Fibroblast of lung (primary cell): ENCODE results near the gene MYO5B. TPM values are rescaled to one million over a fixed set of nuclear protein-coding genes. Genes with fewer than 3 reads are reported as not detected.

Experiments
- DNase-seq, 2 donors: peaks; one replicate each; pipeline versions ENCODE4 v3.0.0 to v3.0.0-alpha.2; 2010; ENCODE audit warnings: low read depth in 2 of 2
- H2AFZ ChIP-seq: 2 replicates; pipeline ENCODE4 v1.5.1; 2012; ENCODE audit warnings: low read length, control low read depth, inconsistent platforms
- H3K27ac ChIP-seq: 2 replicates; pipeline ENCODE4 v1.5.1; 2011; ENCODE audit warnings: low read length, control low read depth; ENCODE audit not compliant: insufficient read depth
- H3K27me3 ChIP-seq: 2 replicates; pipeline ENCODE4 v1.5.1; 2011; ENCODE audit warnings: mild to moderate bottlenecking, low read length; ENCODE audit not compliant: control insufficient read depth, insufficient read depth
- H3K36me3 ChIP-seq: 2 replicates; pipeline ENCODE4 v1.5.1; 2011; ENCODE audit warnings: low read length; ENCODE audit not compliant: control insufficient read depth, insufficient read depth
- H3K4me1 ChIP-seq: 2 replicates; pipeline ENCODE4 v1.5.1; 2011; ENCODE audit warnings: low read length; ENCODE audit not compliant: control insufficient read depth, insufficient read depth; ENCODE audit errors: extremely low read depth
- H3K4me2 ChIP-seq: 2 replicates; pipeline ENCODE4 v1.5.1; 2011; ENCODE audit warnings: low read length, control low read depth; ENCODE audit not compliant: insufficient read depth; ENCODE audit errors: extremely low read depth
- H3K4me3 ChIP-seq, 4 experiments: fragments of 200-600 bp in 1 of 4; sonication (generic) in 1 of 4; replicated peaks in 1 of 4; 2 replicates each; pipeline ENCODE4 v1.5.1; 2011 to 2016; ENCODE audit warnings: low read length in 4 of 4, low read depth in 3 of 4, mild to moderate bottlenecking in 3 of 4, control low read depth in 2 of 4, inconsistent platforms in 1 of 4, mixed read lengths in 1 of 4; ENCODE audit not compliant: insufficient read depth in 1 of 4; ENCODE audit errors: control extremely low read depth in 1 of 4
- H3K79me2 ChIP-seq: 2 replicates; pipeline ENCODE4 v1.5.1; 2012; ENCODE audit warnings: mild to moderate bottlenecking, low read length, inconsistent platforms; ENCODE audit not compliant: control insufficient read depth, insufficient read depth
- H3K9ac ChIP-seq: 2 replicates; pipeline ENCODE4 v1.5.1; 2011; ENCODE audit warnings: mild to moderate bottlenecking, low read length, control low read depth; ENCODE audit not compliant: insufficient read depth
- H3K9me3 ChIP-seq: 2 replicates; pipeline ENCODE4 v1.5.1; 2012; ENCODE audit warnings: low read depth, low read length; ENCODE audit not compliant: control insufficient read depth, insufficient read depth
- H4K20me1 ChIP-seq: 2 replicates; pipeline ENCODE4 v1.5.1; 2011; ENCODE audit warnings: low read length; ENCODE audit not compliant: control insufficient read depth, insufficient read depth; ENCODE audit errors: extremely low read depth
- EZH2 ChIP-seq: IDR thresholded peaks from 2 replicates; pipeline ENCODE4 v1.5.1; 2012; ENCODE audit warnings: low read length, control low read depth, mild to moderate bottlenecking; ENCODE audit errors: missing control alignments
- polyA plus RNA-seq, 2 donors: library from polyadenylated mRNA; depleted of rRNA in 1 of 2; stranded (reverse) in 1 of 2; unstranded in 1 of 2; fragments of >200 nt; gene quantifications; 2 replicates each; pipeline ENCODE4 v1.2.1, GENCODE V29; 2011 to 2012; ENCODE audit warnings: missing spikeins in 1 of 2
- total RNA-seq: library from RNA; depleted of rRNA; stranded (reverse); fragments of >200 nt; gene quantifications from 2 replicates; pipeline ENCODE4 v1.2.1, GENCODE V29; 2014
- TF ChIP-seq, protein P1 (sequence below), 2 donors: IDR thresholded peaks in 1 of 2; conservative IDR thresholded peaks in 1 of 2; 1 replicate in 1 of 2; 2 replicates in 1 of 2; pipeline ENCODE4 v1.5.1; 2011 to 2012; ENCODE audit warnings: low read length in 2 of 2, control low read depth in 1 of 2, inconsistent platforms in 1 of 2, low read depth in 1 of 2, mild to moderate bottlenecking in 1 of 2

Gene MYO5B
- total and polyA plus RNA-seq, 2 donors (not counting 1 experiment from before 2014, with no cell fraction given), result under 0.01 to 0.06 TPM

DNA sequence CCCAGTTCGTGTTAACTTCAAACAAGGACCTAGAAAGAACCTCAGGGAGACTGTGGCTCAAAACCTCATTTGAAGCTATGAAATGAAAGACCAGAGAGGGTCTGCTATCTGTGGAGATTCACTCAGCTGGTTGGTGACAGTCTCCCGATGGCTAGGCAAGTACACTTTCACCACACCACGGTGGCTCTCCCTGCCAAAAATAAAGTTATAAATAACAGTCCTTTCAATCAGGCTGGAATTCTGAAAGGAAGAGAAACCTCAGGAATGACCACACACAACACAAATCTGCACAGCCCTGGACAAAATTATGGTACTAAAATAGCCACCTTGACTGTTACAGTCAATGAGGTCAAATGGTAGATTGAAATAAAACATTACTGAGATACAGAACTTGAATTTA, 221.4 kb downstream of the MYO5B start:
- Histone ChIP-seq H3K36me3 (no peaks in the 10 kb centered on the region), H3K4me2 (no peak overlapping the region)
- TF ChIP-seq EZH2, result no peak
- TF ChIP-seq, protein P1, sequence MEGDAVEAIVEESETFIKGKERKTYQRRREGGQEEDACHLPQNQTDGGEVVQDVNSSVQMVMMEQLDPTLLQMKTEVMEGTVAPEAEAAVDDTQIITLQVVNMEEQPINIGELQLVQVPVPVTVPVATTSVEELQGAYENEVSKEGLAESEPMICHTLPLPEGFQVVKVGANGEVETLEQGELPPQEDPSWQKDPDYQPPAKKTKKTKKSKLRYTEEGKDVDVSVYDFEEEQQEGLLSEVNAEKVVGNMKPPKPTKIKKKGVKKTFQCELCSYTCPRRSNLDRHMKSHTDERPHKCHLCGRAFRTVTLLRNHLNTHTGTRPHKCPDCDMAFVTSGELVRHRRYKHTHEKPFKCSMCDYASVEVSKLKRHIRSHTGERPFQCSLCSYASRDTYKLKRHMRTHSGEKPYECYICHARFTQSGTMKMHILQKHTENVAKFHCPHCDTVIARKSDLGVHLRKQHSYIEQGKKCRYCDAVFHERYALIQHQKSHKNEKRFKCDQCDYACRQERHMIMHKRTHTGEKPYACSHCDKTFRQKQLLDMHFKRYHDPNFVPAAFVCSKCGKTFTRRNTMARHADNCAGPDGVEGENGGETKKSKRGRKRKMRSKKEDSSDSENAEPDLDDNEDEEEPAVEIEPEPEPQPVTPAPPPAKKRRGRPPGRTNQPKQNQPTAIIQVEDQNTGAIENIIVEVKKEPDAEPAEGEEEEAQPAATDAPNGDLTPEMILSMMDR (conservative IDR thresholded peaks at IDR 0.05 in 1 of 2, IDR thresholded peaks at IDR 0.05 in 1 of 2; ENCODE audit: low read depth in 1 of 2, low read length in 2 of 2), result no peak

DNA sequence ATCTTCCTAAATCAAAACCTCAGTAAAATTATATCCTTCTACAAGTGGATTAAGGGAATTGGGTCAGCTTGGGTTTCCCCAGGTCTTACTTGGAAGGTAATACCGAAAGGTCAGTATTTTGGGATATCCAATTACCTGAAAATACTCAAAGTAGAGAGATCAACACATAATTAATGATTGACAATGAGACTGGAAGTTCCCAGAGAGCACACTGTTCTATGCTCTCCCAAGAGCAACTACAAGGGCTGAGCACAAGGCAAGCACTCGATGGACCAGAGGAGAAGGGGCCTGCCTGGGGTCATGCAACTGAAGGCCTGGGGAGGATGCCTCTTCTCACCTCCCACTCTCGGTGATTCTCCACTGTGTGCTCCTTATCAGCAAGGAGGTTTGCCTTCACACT, 222.4 kb downstream of the MYO5B start:
- no peak overlapping the region for H2AFZ ChIP-seq
- no peak overlapping the region for H3K27ac ChIP-seq
- no peaks in the 10 kb centered on the region for H4K20me1 ChIP-seq
- H3K4me2 ChIP-seq, result no peak overlapping the region
- no peak overlapping the region for H3K9ac ChIP-seq
- no peak for DNase-seq
- H3K36me3 ChIP-seq, result no peaks in the 10 kb centered on the region
- no peaks in the 10 kb centered on the region for H3K79me2 ChIP-seq
- H3K4me3 ChIP-seq, result no peak overlapping the region
- no peaks in the 10 kb centered on the region for H3K9me3 ChIP-seq
- no peaks in the 10 kb centered on the region for H3K27me3 ChIP-seq
- H3K4me1 ChIP-seq, result no peaks in the 10 kb centered on the region
- no peak for TF ChIP-seq EZH2

More for the DNA sequence above, 221.4 kb downstream of the MYO5B start:
- H3K4me1 ChIP-seq, result no peaks in the 10 kb centered on the region
- H3K9ac ChIP-seq, result no peak overlapping the region
- no peaks in the 10 kb centered on the region for H3K79me2 ChIP-seq
- no peak overlapping the region for H2AFZ ChIP-seq
- no peak overlapping the region for H3K4me3 ChIP-seq
- H3K27ac ChIP-seq, result no peak overlapping the region
- H3K27me3 ChIP-seq, result no peaks in the 10 kb centered on the region
- H4K20me1 ChIP-seq, result no peaks in the 10 kb centered on the region
- H3K9me3 ChIP-seq, result no peaks in the 10 kb centered on the region
- DNase-seq, result no peak

DNA sequence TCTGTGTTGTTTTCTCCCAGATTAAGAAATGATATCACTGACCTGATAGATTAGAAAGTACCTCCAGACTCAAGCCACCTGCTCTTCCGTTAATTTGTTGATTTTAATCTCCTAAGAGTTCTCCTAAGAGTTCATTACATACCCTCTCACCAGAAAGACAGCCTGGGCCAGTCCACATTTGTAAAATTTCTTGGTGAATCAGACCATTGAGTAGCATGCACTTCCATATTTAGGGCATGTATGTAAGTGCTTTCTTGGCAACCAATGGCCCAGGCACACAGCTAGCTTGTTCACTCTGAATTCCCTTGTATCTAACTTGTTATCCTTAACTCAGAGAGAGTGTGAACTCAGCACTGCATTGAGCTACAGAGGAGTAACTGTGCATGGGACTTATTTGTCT, 223.5 kb downstream of the MYO5B start:
- H3K27me3 ChIP-seq, result no peaks in the 10 kb centered on the region
- H3K4me3 ChIP-seq, result no peak overlapping the region
- H3K9ac ChIP-seq, result no peak overlapping the region
- H4K20me1 ChIP-seq, result no peaks in the 10 kb centered on the region
- no peak overlapping the region for H2AFZ ChIP-seq
- TF ChIP-seq, protein P1 (conservative IDR thresholded peaks at IDR 0.05 in 1 of 2, IDR thresholded peaks at IDR 0.05 in 1 of 2; ENCODE audit: low read depth in 1 of 2, low read length in 2 of 2), result no peak
- TF ChIP-seq EZH2, result no peak
- no peak for DNase-seq
- H3K27ac ChIP-seq, result no peak overlapping the region
- H3K9me3 ChIP-seq, result no peaks in the 10 kb centered on the region
- no peaks in the 10 kb centered on the region for H3K36me3 ChIP-seq
- no peaks in the 10 kb centered on the region for H3K79me2 ChIP-seq
- no peaks in the 10 kb centered on the region for H3K4me1 ChIP-seq
- no peak overlapping the region for H3K4me2 ChIP-seq
